OCI-LY3 (cell line): ENCODE measurements around the gene TANGO2.

ENCODE experiments used
- EZH2phosphoT487 ChIP-seq: fragments of 200-600 bp; shearing (Covaris generic); IDR thresholded peaks from 2 replicates; pipeline ENCODE4 v1.6.1; 2018; ENCODE audit warnings: antibody characterized with exemption, mixed run types, low read depth
- TF ChIP-seq, protein P1 (sequence below): fragments of 200-600, 300-600 bp; sonication (generic); IDR thresholded peaks from 2 replicates; pipeline ENCODE4 v1.5.1; 2014; ENCODE audit warnings: antibody characterized with exemption, low read length, low read depth

DNA sequence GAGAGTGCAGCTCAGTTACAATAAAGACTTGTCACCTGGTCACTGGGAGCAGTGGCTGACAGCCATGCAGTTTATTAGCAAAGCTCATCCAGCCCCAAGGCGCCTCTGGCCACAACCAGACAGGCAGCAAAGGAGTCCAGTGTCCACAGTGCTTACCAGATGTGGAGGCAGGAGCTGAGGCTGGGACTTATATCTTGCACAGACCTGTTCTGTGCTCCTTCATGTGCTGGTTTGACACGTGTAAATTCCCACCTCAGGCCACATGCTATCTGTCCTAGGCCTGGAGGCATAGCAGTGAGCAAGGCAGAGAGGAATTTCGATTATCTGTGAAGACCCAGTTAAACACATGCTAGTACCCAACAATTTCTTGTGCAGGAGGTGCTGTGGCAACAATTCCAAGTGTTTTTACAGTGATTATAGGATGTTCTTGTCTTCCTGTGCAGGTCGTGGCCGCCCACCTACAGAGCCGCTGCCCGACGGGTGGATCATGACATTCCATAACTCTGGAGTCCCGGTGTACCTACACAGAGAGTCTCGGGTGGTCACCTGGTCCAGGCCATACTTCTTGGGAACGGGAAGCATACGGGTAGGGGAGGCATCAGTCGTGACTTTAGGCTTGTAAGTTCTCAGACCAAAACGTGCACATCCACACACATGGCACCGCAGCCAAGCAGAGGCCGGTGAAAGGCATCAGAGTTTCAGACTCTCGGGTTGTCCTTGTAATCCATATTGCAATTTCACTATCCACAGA is 68.5 kb downstream of the TANGO2 start:
- TF ChIP-seq, protein P1, sequence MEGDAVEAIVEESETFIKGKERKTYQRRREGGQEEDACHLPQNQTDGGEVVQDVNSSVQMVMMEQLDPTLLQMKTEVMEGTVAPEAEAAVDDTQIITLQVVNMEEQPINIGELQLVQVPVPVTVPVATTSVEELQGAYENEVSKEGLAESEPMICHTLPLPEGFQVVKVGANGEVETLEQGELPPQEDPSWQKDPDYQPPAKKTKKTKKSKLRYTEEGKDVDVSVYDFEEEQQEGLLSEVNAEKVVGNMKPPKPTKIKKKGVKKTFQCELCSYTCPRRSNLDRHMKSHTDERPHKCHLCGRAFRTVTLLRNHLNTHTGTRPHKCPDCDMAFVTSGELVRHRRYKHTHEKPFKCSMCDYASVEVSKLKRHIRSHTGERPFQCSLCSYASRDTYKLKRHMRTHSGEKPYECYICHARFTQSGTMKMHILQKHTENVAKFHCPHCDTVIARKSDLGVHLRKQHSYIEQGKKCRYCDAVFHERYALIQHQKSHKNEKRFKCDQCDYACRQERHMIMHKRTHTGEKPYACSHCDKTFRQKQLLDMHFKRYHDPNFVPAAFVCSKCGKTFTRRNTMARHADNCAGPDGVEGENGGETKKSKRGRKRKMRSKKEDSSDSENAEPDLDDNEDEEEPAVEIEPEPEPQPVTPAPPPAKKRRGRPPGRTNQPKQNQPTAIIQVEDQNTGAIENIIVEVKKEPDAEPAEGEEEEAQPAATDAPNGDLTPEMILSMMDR = no peak
- no peak for TF ChIP-seq EZH2phosphoT487
